GM19238 (cell line): ENCODE measurements around the gene PRPF38A.

Experiments used
- DNase-seq: peaks from one replicate; pipeline ENCODE4 v3.0.0; 2011; ENCODE audit warnings: low spot score; ENCODE audit not compliant: insufficient read length

The PRPF38A gene

GRCh38 chr1:52399629-52400028 is 4.8 kb upstream of the PRPF38A start:
- no peak for DNase-seq

DNA sequence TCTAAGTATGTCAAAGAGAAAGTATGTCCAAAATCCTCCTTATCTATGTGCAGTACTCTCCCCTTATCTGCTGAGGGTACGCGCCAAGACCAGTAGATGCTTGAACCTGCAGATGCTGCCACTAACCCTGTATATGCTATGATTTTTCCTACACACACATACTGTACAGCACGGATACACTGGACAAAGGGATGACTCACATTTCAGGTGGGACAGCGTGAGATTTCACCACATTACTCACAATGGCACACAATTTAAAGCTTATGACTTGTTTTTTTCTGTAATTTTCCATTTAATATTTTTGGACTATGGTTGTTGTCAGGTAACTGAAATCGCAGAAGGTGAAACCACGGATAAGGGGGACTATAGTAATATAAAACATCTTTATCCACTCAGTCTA is 4.3 kb upstream of the PRPF38A start:
- no peak for DNase-seq

GRCh38 chr1:52402860-52403240 is 1.6 kb upstream of the PRPF38A start:
- no peak for DNase-seq

GRCh38 chr1:52403566-52404115 is 761 bp upstream of the PRPF38A start:
- DNase-seq: peak; percentile 41

DNA sequence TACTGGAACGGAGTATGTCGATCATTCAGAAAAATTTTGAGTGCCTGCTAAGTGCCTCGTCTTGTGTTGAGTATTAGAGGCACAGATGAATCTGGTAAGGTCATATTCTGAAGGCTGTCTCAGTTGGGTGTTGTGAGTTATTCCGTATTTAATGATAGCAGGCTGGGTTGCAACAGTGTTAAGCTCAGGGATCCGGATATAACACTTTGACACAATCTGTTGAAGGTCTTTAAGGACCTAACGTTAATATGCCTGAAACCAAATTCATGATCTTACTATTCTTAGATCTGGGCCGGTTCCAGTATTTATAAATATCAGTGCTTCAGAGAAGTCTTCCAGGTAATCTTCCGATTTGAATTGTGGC is 555 bp downstream of the PRPF38A start:
- DNase-seq: no peak

GRCh38 chr1:52413410-52413989 is 9.1 kb downstream of the PRPF38A start:
- no peak for DNase-seq

GRCh38 chr1:52414942-52415341 is 10.5 kb downstream of the PRPF38A start:
- DNase-seq: no peak

GRCh38 chr1:52416811-52417210 is 12.4 kb downstream of the PRPF38A start:
- DNase-seq: no peak

DNA sequence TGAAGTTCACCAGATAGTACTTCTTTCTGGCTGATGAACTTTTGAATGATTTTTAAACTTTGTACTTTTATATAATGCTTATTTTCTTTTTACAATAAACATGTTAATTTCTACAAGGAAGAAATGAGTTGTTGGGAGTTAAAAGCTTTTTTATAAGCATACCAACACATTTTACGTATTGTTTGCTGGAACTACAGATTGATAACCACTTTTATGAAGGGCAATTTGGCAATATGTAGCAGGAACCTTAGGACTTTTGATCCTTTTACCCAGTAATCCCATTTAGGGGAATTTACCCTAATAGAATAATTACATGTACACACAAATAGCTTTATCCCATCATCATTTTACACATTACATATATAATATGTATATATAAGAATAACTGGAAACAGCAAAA is 16.3 kb downstream of the PRPF38A start:
- no peak for DNase-seq

DNA sequence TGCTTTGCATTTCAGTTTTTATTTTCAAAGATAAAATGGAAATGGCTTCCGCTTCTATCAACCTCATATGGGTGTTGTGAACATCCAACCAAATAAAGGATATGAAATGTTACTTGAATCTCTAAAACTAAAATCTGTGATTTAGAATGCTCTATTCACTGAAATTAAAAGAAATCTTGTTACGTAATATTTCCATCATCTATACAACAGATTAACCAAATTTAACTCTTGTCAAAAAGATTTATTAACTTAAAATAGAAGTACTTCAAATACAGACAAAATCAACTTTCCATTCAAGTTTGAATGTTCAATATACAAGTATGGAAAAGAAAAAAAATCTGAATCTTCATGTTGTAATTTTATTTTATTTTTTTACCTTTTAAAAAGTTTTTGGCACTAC is 18.7 kb downstream of the PRPF38A start:
- DNase-seq: no peak

- no peak for DNase-seq
These were observed 19.4 kb downstream of the PRPF38A start for GRCh38 chr1:52423771-52424170.

DNA sequence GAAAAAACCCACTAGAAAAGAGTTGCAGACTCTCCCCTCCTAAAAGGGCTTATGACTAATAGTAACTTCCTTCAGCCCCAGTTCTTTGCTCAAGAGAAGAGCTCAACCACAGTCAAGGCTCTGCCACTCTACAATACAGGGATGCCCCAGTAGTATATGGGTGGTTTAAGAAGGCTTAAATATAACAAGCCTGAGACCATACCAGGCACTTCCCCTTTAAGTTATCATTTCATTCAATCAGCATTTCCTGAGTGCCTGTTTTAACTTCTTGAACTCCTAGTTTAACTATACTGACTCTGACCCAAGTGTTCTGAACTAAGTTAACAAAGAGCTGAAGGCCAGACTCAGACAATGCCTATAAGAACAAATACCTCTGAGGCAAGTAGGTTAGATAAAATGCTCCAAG is 19.8 kb downstream of the PRPF38A start:
- no peak for DNase-seq

- DNase-seq: no peak
These were observed 20.4 kb downstream of the PRPF38A start for GRCh38 chr1:52424813-52425212.

DNA sequence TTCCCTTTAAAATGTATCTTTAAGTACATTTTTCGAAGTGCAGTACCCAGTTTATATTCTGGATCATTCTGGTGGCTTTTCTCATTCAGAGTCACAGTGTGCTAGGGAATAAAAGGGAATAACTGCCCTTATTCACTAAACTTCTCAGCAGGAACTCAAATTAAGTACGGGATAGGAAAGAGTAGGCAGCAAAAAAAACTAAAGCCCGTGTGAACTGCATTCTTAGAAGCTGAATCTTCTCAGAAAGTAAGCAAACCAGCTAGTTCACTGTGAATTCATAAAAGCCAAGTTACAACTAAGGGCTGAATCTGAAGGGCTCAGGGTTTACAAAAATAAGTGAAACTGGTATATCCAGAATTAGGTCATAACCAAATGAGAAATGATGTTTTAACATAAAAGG is 22.0 kb downstream of the PRPF38A start:
- DNase-seq: no peak

- no peak for DNase-seq
These were observed 22.8 kb downstream of the PRPF38A start for GRCh38 chr1:52427152-52427551.

DNA sequence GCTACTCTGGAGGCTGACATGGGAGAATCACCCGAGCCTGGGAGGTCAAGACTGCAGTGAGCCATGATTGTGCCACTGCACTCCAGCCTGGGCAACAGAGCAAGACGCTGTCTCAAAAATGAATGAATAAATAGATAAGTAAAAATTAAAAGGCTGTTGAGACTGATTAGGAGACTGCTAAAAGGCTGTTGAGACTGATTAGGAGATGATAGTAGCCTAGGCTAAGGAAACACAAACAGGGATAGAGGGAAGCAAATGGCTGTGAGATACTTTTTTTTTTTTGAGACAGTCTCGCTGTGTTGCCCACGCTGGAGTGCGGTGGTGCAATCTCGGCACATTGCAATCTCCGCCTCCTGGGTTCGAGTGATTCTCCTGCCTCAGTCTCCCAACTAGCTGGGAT is 28.4 kb downstream of the PRPF38A start:
- DNase-seq: no peak

DNA sequence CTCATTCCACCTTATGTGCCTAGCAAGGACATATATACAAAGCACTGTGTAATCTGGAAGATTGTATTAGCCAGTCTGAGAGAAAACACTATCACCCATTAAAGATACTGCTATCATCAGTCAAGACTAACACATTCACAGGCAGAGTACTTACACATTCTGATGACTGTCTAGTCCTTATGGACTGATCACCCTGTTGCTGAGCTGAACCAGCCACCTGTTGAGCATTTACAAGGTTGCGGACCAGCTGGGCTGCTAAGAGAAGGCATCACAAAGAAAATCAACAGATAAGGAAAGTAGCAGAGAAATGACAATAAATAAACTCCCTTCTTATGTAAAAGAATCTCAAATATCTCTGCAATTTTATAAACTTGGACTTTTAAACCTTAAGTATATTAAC is 30.8 kb downstream of the PRPF38A start:
- DNase-seq: no peak

- DNase-seq: no peak
These were observed 31.2 kb downstream of the PRPF38A start for GRCh38 chr1:52435650-52436049.

GRCh38 chr1:52436817-52437216 is 32.4 kb downstream of the PRPF38A start:
- no peak for DNase-seq

- no peak for DNase-seq
These were observed 35.6 kb downstream of the PRPF38A start for GRCh38 chr1:52439976-52440375.

- no peak for DNase-seq
These were observed 40.1 kb downstream of the PRPF38A start for GRCh38 chr1:52444463-52444862.

GRCh38 chr1:52454127-52454526 is 49.7 kb downstream of the PRPF38A start:
- DNase-seq: no peak

DNA sequence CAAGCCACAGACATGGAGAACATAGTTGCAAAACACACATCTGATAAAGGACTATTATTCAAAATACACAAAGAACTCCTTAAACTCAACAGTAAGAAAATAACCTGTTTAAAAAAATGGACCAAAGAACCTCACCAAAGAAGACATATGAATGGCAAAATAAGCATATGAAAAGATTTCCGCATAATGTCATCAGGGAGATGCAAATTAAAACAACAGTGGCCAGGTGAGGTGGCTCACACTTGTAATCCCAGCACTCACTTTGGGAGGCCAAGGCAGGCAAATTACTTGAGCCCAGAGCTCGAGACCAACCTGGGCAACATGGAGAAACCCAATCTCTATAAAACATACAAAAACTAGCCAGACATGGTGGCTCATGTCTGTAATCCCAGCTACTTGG is 50.4 kb downstream of the PRPF38A start:
- no peak for DNase-seq

DNA sequence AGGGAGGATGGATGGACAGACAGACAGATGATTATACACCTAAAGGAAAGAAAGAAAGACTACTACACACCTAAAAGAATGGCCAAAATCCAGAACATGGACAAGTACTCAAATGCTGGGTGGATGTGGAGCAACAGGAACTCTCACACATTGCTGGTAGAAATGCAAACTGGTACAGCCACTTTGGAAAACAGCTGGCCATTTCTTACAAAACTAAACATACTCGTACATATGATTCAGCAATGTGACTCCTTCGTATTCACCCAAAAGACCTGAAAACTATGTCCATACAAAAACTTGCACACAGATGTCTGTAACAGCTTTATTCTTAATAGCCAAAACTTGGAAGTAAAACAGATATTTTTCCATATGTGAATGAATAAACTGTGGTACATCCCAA is 51.3 kb downstream of the PRPF38A start:
- no peak for DNase-seq
